ENCODE results near the gene PGK1. TPM values are rescaled to one million over a fixed set of nuclear protein-coding genes. Genes with fewer than 3 reads are reported as not detected.
"Not testable (repeated sequence)": the region's sequence is repeated elsewhere in the genome, so short reads cannot be mapped to it uniquely, and the experiment has no call there.

The PGK1 gene
- total RNA-seq, 1 experiment from 2014 or later, result 354 TPM

DNA sequence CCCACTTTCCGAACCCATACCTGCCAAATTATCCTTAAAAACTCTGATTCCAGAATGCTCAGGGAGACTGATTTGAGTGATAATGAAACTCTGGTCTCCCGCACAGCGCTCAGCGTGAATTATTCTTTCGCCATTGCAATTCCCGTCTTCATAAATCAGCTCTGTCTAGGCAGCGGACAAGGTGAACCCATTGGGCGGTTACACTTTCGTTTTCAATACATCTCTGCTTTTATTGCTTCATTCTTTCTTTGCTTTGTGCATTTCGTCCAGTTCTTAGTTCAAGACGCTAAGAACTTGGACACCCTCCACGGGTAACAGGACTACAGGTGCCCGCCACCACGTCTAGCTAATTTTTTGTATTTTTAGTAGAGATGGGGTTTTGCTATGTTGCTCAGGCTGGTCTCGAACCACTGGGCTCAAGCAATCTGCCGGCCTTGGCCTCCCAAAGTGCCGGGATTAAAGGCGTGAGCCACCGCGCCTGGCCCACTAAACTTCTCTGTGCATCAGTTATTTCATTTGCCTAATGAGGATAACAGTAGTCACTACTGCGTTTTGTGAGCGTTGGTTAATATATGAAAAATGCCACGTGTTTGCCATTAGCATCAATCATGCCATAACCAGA lies 936 bp upstream of the PGK1 start:
- H3K4me3 ChIP-seq, result peak overlapping the region; percentile 82
- H3K9me3 ChIP-seq (replicated peaks), result no peaks in the 10 kb centered on the region
- peak overlapping the region; percentile 58 for H3K27ac ChIP-seq
- no peaks in the 10 kb centered on the region for H3K36me3 ChIP-seq
- no peaks in the 10 kb centered on the region for H3K27me3 ChIP-seq
- H3K4me1 ChIP-seq, result no peaks in the 10 kb centered on the region
- no peak for DNase-seq

DNA sequence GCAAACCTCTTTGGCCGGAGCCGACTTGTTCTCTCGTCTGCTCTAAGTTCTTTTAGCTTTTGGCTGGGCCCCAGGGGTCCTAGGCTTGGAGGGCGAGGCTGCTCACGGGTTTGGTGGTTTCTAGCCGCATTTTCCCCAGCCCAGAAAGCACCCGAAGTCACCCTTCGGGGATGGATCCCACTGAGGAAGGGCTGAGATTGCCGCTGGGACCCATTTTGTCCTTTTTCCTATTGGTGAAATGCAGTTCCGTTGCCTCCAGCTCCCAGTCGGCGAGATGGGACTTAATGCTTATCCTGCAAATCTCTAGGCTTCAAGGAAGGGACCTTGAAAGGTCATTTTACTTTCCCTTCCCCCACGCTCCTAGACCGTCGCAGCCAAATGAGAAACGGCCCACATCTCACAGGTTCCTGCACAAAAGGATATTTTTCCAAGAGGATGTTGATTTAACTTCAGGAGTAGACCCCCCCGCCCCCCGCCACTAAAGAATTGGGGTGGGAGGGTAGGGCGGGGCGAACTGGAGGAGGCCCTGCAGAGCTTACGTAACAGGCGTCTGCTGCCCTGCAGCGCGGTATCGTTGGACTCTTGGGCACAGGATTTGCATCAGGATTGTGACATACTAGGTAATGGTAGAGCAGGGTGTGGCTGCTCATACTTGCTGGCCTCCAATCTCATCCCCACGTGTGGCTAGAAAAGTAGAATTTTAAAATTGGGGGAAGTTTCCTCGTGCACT lies 564 bp downstream of the PGK1 start:
- H3K27ac ChIP-seq, result peak overlapping the region; percentile 77
- peak overlapping the region; percentile 82 for H3K4me3 ChIP-seq
- no peaks in the 10 kb centered on the region for H3K27me3 ChIP-seq
- H3K36me3 ChIP-seq, result no peaks in the 10 kb centered on the region
- peak; percentile 6 to 15 for DNase-seq
- no peaks in the 10 kb centered on the region for H3K9me3 ChIP-seq (replicated peaks)
- no peaks in the 10 kb centered on the region for H3K4me1 ChIP-seq

DNA sequence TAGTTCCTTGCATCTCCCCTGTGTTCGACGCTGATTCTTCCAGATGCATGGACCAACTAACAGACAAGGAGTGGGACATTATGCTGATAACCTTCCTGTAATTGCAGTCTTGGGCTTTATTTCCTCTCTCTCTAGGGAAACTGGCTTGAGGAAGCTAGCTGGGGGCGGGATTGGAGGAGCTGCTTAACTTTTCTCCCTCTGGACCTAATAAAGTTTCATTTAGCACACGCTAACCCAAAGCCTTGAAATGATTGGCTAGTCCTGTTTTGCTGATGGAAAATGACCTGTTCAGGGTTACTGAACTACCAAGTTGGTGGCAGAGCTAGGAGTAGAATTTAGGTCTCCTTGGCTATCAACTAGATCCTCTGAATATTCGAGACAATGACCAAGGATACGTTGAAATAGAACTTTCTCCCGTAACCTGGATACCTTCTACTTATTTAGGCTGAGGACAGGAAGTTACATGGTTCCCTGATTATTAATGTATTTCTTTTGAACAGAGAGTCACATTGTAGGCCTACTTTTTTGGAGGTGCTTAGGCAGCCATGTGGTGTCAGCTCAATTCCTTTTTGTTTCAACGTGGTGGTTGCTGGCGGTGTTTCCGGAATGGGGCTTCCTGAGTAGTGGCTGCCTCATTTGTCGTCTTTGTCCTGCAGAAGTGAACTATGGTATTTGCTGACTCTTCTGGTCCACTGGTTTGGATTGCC lies 2.0 kb downstream of the PGK1 start:
- no peaks in the 10 kb centered on the region for H3K9me3 ChIP-seq (replicated peaks)
- no peaks in the 10 kb centered on the region for H3K27me3 ChIP-seq
- no peak overlapping the region for H3K4me3 ChIP-seq
- peaks cover 2% of the 10 kb centered on the region; the same call in 1 of the 2 replicates for H3K36me3 ChIP-seq
- no peak for DNase-seq
- H3K27ac ChIP-seq, result no peak overlapping the region
- H3K4me1 ChIP-seq, result no peaks in the 10 kb centered on the region

DNA sequence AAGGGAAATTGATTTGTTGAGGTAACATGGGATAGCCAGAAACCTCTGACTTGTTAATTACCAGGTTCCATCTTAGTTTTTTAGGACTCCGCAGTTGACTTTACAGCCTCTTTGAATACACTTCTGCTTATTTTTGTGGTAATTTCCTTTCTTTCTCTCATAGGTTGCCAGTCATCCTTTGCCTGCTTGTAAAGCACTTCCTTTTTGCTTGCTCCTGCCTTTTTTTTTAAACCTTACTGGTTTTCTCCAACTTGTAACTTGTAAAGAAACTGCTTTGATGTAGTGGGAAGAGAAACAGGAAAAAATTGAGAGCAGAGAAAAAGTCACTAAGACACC lies 2.6 kb downstream of the PGK1 start:
- H3K36me3 ChIP-seq, result peaks cover 7% of the 10 kb centered on the region; the same call in 1 of the 2 replicates
- no peaks in the 10 kb centered on the region for H3K27me3 ChIP-seq
- DNase-seq, result no peak
- H3K4me1 ChIP-seq, result no peaks in the 10 kb centered on the region
- no peak overlapping the region for H3K27ac ChIP-seq
- no peaks in the 10 kb centered on the region for H3K9me3 ChIP-seq (replicated peaks)
- no peak overlapping the region for H3K4me3 ChIP-seq

DNA sequence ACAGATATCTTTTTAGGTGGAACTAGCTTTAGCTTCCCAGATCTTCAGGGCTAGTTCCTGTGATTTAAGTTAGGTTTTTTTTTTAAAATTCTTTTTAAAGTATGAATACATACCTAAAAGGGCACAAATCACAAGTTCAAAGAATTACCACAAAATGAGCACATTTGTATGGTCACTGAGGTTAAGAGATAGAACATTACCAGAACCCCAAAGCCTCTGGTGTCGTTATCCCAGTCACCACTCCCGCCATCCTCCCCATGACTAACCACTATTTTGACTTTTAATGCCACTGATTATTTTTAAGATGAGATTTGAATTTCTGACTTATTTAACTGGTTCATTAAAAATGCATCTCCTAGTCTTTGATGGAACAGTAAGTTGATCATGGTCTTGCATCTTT lies 5.4 kb downstream of the PGK1 start:
- no peaks in the 10 kb centered on the region for H3K4me1 ChIP-seq
- no peaks in the 10 kb centered on the region for H3K9me3 ChIP-seq (replicated peaks)
- no peaks in the 10 kb centered on the region for H3K27me3 ChIP-seq
- peaks cover 19% of the 10 kb centered on the region for H3K36me3 ChIP-seq
- no peak overlapping the region for H3K4me3 ChIP-seq
- no peak for DNase-seq
- H3K27ac ChIP-seq, result no peak overlapping the region

DNA sequence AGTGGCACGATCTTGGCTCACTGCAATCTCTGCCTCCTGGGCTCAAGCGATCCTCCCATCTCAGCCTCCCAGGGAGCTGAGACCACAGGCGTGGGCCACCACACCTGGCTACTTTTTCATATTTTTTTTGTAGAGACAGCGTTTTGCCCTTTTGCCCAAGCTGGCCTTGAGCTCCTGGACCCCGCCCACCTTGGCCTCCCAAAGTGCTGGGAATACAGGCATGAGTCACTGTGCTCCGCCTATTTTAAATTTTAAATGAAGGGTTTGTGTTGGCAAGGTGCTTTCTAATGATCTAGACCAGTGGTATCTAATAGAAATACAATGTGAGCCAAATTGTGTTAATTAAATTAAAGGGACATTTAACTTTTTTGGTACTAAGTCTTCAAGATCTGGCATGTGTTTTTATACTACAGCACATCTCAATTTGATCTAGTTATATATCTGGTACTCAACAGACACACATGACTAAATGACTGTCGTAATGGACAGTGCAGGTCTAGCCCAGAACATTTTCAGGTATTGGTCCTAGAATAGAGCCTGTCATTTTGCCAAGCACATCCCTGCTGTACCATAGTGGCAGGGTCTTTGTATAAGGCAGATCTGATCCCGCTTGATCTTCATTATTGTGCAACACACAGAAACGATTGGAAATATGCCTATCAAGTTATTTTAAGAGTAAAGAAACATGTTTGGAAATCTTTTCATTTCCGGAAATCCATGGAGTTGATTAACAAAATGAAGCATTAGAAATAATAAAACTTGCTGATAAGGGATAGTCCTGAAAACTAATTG lies 7.3 kb downstream of the PGK1 start:
- Histone ChIP-seq H3K9me3 (replicated peaks) (no peaks in the 10 kb centered on the region), H3K4me3 (no peak overlapping the region), H3K27me3 (no peaks in the 10 kb centered on the region), H3K27ac (no peak overlapping the region), H3K36me3 (peaks cover 21% of the 10 kb centered on the region), H3K4me1 (no peaks in the 10 kb centered on the region)
- DNase-seq, result no peak

DNA sequence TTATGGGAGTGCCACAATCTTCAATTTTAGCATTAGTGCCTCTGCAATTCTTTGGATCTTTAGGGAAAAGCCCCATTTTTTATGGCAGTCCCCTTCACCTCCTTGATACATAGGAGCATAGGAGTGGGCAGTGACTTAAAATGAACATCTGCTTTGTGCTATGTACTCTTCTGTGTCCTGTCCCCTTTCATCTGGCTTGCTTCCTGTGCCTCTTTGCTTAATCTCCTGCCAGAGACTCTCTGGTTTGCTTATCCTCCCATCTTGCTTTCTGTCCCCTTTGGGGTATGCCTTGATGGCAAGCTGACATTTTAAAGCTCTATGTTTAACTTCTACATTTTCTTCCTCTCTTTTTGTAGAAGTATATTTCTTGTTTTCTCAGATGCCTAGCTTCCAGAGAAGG lies 12.3 kb downstream of the PGK1 start:
- DNase-seq, result no peak
- H3K36me3 ChIP-seq, result peaks cover 35% of the 10 kb centered on the region

DNA sequence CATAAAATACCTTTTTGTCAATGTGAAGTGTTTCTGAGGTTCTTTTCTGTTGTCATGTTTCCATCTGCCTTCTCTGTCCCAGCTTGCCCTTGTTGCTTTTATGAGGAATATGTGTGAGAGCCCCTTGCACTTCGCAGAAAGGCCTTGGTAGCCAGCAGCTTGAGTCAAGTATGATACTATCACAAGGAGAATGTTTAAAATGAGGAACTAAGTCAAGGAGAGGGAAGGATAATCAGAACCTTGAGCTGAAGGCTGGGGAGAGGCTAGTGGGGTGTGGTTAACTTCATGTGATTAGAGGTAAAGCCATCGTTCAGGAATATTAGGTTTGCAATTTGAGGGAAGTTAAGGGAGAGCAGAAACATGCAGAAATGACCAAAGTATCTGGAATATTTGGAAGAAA lies 12.7 kb downstream of the PGK1 start:
- Histone ChIP-seq H3K27me3 (no peaks in the 10 kb centered on the region), H3K27ac (no peak overlapping the region), H3K36me3 (peaks cover 34% of the 10 kb centered on the region), H3K4me3 (no peak overlapping the region), H3K9me3 (replicated peaks) (no peaks in the 10 kb centered on the region), H3K4me1 (no peaks in the 10 kb centered on the region)
- DNase-seq, result no peak

More for the DNA sequence above, 12.3 kb downstream of the PGK1 start:
- Histone ChIP-seq H3K27ac (no peak overlapping the region), H3K4me3 (no peak overlapping the region), H3K4me1 (no peaks in the 10 kb centered on the region), H3K9me3 (replicated peaks) (no peaks in the 10 kb centered on the region), H3K27me3 (no peaks in the 10 kb centered on the region)

DNA sequence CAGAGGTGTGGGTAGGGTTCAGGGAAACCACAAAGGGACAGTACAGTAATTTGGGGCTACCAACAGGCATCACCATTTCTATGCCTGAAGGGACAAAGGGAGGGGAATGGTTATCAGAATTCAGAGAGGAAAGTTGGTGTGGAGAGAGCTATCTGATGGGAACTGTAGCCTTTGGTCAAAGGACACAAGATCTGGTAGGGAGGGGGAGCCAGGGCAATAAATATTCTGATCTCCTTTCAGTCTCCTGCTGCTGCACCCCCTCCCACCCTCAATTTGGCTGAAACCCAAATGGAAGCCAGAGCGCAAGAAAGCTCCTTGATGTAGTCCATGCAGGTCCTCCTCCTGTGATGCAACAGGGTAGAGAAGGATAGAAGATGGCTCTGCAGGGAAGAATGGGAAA lies 14.6 kb downstream of the PGK1 start:
- Histone ChIP-seq H3K27me3 (no peaks in the 10 kb centered on the region), H3K4me3 (no peak overlapping the region), H3K36me3 (peaks cover 33% of the 10 kb centered on the region), H3K27ac (no peak overlapping the region), H3K9me3 (replicated peaks) (no peaks in the 10 kb centered on the region), H3K4me1 (no peaks in the 10 kb centered on the region)
- DNase-seq, result no peak

DNA sequence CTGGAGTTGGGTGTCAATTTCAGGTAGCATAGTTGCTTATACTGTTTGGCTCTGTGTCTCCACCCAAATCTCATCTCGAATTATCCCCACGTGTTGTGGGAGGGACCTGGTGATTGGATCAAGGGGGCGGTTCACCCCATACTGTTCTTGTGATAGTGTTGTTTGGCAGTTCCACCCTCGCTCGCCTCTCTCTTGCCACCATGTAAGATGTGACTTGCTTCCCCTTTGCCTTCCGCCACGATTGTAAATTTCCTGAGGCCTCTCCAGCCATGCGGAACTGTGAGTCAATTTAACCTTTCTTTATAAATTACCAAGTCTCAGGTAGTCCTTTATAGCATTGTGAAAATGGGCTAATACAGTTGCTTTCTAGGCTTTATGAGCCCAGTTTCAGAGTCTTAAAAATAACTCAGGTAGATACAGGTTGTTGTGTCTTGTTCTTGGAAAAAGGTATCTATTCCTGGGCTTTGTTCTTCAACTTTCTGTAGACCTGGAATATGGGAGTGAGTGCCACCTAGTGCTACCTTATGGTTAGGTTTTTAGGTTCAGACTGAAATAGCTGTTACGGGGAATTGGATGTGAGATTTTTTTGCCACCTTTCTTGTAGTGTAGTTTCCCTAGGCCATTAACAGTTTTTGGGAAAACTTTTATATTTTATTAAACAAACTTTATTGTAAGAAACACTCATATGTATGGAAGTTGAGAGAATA lies 15.6 kb downstream of the PGK1 start:
- Histone ChIP-seq H3K4me1 (no peaks in the 10 kb centered on the region), H3K27me3 (no peaks in the 10 kb centered on the region)

DNA sequence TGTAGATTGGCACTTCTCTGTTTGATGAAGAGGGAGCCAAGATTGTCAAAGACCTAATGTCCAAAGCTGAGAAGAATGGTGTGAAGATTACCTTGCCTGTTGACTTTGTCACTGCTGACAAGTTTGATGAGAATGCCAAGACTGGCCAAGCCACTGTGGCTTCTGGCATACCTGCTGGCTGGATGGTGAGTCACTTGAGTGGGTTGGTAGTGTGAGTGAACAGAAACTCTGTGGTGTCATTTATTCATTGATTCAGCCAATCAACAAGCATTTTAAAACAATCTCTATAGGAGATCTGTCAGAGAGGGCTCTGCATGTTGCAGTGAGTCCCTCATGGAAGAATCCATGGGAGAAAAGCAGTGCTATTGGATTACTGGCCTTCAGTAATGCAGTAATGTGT lies 19.1 kb downstream of the PGK1 start:
- no peaks in the 10 kb centered on the region for H3K27me3 ChIP-seq
- no peak overlapping the region for H3K27ac ChIP-seq
- H3K4me1 ChIP-seq, result no peaks in the 10 kb centered on the region
- DNase-seq, result no peak
- H3K9me3 ChIP-seq (replicated peaks), result no peaks in the 10 kb centered on the region
- no peak overlapping the region for H3K4me3 ChIP-seq
- peaks cover 37% of the 10 kb centered on the region for H3K36me3 ChIP-seq

More for the DNA sequence above, 15.6 kb downstream of the PGK1 start:
- no peak for DNase-seq
- peaks cover 33% of the 10 kb centered on the region for H3K36me3 ChIP-seq
- H3K9me3 ChIP-seq (replicated peaks), result no peaks in the 10 kb centered on the region
- no peak overlapping the region for H3K4me3 ChIP-seq
- H3K27ac ChIP-seq, result no peak overlapping the region

DNA sequence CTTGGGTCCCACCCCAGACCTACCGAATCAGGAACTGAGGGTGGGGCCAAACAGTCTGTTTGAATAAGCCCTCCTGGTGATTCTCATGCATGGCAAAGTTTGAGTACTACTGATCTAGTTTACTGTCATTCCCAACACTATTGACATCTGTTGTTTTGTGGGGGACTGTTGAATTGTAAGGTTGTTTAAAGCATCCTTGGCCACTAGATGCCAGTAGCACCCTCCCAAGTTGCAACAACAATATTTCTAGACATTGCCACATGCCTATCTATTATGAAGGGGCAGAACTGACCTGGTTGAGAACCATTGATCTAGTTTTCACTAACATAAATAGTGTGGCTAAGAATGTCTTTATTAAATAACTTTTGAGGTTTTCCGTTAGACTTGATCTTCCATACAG lies 20.3 kb downstream of the PGK1 start:
- Histone ChIP-seq H3K4me1 (no peaks in the 10 kb centered on the region), H3K27ac (no peak overlapping the region), H3K36me3 (peaks cover 37% of the 10 kb centered on the region), H3K4me3 (no peak overlapping the region), H3K9me3 (replicated peaks) (no peaks in the 10 kb centered on the region), H3K27me3 (no peaks in the 10 kb centered on the region)
- DNase-seq, result no peak

DNA sequence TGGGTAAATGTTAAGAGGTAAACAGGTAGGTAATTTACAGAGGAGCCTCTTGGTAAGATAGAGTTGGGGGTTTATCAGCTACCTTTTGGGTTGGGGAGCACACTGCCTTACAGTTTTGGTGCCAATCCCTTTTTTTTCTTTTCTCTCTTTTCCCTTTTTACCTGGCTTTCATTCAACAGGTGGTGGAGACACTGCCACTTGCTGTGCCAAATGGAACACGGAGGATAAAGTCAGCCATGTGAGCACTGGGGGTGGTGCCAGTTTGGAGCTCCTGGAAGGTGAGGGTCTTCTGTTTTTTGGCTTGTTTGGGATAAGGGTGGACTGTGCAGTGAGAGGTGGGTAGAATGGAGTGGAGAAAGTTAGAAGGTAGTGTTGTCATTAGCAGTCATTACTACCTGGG lies 21.1 kb downstream of the PGK1 start:
- H3K36me3 ChIP-seq, result peaks cover 39% of the 10 kb centered on the region
- no peaks in the 10 kb centered on the region for H3K4me1 ChIP-seq

DNA sequence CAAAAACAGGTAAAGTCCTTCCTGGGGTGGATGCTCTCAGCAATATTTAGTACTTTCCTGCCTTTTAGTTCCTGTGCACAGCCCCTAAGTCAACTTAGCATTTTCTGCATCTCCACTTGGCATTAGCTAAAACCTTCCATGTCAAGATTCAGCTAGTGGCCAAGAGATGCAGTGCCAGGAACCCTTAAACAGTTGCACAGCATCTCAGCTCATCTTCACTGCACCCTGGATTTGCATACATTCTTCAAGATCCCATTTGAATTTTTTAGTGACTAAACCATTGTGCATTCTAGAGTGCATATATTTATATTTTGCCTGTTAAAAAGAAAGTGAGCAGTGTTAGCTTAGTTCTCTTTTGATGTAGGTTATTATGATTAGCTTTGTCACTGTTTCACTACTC lies 21.7 kb downstream of the PGK1 start:
- peaks cover 38% of the 10 kb centered on the region for H3K36me3 ChIP-seq
- not testable (repeated sequence) for H3K4me1 ChIP-seq; H3K4me3 ChIP-seq; H3K27me3 ChIP-seq; H3K27ac ChIP-seq; DNase-seq; H3K9me3 ChIP-seq (replicated peaks)

More for the DNA sequence above, 21.1 kb downstream of the PGK1 start:
- Histone ChIP-seq H3K27ac (no peak overlapping the region), H3K9me3 (replicated peaks) (no peaks in the 10 kb centered on the region), H3K27me3 (no peaks in the 10 kb centered on the region), H3K4me3 (no peak overlapping the region)
- DNase-seq, result no peak

All from SJCRH30 (cell line).